Chondrocyte (in vitro differentiated cells): Measurements from ENCODE around the gene APOL3. TPM values are rescaled to one million over a fixed set of nuclear protein-coding genes. Genes with fewer than 3 reads are reported as not detected.

ENCODE experiments used
- DNase-seq: peaks from one replicate; pipeline ENCODE4 v3.0.0; 2021; ENCODE audit warnings: mixed read lengths, low spot score
- H3K27ac Mint-ChIP-seq: one replicate; pipeline ENCODE4 v1.8.0; 2021; ENCODE audit warnings: mild to moderate bottlenecking, moderate library complexity, mixed read lengths; ENCODE audit not compliant: unreplicated experiment
- H3K27me3 Mint-ChIP-seq: 2 replicates; pipeline ENCODE4 v1.8.0; 2021; ENCODE audit warnings: low read depth, mixed read lengths
- H3K36me3 Mint-ChIP-seq: 2 replicates; pipeline ENCODE4 v1.8.0; 2021; ENCODE audit warnings: low read depth, mixed read lengths
- H3K4me1 Mint-ChIP-seq: 2 replicates; pipeline ENCODE4 v1.8.0; 2021; ENCODE audit warnings: low read depth, mild to moderate bottlenecking, mixed read lengths
- H3K4me3 Mint-ChIP-seq: one replicate; pipeline ENCODE4 v1.8.0; 2021; ENCODE audit warnings: mild to moderate bottlenecking, moderate library complexity, mixed read lengths; ENCODE audit not compliant: unreplicated experiment
- H3K9me3 Mint-ChIP-seq: 2 replicates; pipeline ENCODE4 v1.8.0; 2021; ENCODE audit warnings: low read depth, mixed read lengths
- total RNA-seq: library from RNA; stranded (reverse); gene quantifications from 3 replicates; pipeline ENCODE4 v1.2.1, GENCODE V29; 2021
- TF ChIP-seq, protein P1 (sequence below): fragments of 200-600 bp; sonication (generic); IDR thresholded peaks from 2 replicates; pipeline ENCODE4 v1.5.0; 2021; ENCODE audit warnings: antibody characterized with exemption, mild to moderate bottlenecking, moderate library complexity

The APOL3 gene
- total RNA-seq, 1 donor from 2014 or later: 2.3 TPM

DNA sequence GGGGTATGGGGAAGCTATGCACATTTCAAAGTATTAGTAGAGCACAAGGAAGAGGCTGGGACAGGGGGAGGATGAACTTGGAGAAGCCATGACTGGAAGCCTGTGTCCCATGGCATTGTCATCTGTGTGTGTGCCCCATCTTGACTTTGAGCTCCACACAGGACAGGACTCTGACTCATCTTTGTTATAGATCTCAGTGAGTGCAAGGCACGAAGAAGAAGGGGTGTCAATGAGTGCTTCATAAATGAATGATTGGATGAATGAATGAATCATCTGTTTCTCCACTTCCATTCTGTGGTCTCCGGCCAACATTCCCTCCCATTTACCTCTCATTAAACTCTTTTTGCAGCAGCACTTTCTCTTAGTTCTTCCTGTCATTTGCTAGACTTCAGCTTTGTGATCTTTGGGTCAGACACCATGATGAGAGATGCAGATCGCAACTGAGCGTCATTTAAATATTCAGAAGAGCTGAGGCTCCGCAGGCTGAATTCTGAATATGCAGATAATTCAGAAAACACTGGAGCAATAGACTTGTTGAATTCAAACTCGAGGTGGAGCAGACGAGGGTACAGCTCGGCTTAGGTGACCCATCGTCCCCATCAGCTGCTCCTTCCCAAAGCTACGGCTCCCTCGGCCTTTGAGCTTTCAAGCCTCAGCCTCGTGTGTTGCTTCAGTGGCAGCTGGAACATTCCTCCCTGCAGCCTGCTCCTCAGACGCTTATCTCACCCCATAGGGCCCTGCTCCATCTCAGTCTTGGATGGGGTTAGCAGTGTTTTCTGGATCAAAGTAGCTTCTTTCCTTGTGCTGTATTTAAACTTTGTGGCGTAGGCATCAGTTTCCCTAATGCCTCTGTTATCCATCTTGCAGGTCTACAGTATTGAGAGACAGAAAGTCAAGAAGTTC, 30.8 kb downstream of the APOL3 start:
- no peak overlapping the region for H3K27ac Mint-ChIP-seq
- no peaks in the 10 kb centered on the region for H3K9me3 Mint-ChIP-seq
- H3K27me3 Mint-ChIP-seq: peaks cover 41% of the 10 kb centered on the region
- no peak for DNase-seq
- peaks cover 3% of the 10 kb centered on the region for H3K36me3 Mint-ChIP-seq
- H3K4me1 Mint-ChIP-seq: no peaks in the 10 kb centered on the region
- no peak overlapping the region for H3K4me3 Mint-ChIP-seq
- TF ChIP-seq, protein P1, sequence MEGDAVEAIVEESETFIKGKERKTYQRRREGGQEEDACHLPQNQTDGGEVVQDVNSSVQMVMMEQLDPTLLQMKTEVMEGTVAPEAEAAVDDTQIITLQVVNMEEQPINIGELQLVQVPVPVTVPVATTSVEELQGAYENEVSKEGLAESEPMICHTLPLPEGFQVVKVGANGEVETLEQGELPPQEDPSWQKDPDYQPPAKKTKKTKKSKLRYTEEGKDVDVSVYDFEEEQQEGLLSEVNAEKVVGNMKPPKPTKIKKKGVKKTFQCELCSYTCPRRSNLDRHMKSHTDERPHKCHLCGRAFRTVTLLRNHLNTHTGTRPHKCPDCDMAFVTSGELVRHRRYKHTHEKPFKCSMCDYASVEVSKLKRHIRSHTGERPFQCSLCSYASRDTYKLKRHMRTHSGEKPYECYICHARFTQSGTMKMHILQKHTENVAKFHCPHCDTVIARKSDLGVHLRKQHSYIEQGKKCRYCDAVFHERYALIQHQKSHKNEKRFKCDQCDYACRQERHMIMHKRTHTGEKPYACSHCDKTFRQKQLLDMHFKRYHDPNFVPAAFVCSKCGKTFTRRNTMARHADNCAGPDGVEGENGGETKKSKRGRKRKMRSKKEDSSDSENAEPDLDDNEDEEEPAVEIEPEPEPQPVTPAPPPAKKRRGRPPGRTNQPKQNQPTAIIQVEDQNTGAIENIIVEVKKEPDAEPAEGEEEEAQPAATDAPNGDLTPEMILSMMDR: no peak

DNA sequence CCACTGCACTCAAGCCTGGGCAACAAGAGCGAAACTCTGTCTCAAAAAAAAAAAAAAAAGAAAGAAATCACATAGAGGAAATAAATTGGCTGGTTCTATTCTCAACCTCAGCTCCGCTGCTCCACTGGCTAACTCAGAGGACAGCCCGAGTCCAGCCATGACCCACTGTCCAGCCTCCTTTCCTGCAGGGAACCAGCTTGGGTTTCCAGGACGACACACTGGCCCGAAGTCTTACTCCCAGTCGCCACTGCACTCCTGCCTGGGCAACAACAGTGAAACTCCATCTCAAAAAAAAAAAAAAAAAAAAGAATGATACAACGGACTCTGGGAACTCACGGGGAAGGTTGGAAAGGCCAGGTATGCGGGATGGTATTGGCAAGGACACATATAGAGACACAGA, 31.5 kb downstream of the APOL3 start:
- no peak overlapping the region for H3K4me3 Mint-ChIP-seq
- peaks cover 3% of the 10 kb centered on the region for H3K36me3 Mint-ChIP-seq
- TF ChIP-seq, protein P1: no peak
- H3K9me3 Mint-ChIP-seq: no peaks in the 10 kb centered on the region
- H3K27ac Mint-ChIP-seq: no peak overlapping the region
- H3K4me1 Mint-ChIP-seq: peaks cover 3% of the 10 kb centered on the region
- no peak for DNase-seq
- peaks cover 41% of the 10 kb centered on the region for H3K27me3 Mint-ChIP-seq

DNA sequence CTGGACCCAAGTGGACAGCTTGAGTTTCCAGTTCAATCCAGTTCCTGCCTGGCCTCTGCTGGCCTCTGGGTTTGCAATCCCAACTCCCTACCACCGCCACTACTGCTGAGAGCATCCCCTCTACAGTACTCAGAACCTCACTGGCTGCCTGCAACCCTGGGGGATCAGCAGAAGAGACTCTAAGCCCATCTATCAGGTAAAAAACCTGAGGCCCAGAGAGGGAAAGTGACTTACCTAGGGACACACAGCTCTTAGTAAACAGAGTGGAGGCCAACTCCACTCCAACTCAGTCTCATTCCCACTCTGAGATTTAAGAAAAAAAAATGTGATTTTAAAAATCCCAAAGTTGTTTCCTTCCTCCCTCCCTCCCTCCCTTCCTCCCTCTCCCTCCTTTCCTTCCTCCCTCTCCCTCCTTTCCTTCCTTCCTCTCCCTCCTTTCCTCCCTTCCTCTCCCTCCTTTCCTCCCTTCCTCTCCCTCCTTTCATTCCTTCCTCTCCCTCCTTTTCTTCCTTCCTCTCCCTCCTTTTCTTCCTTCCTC, 34.5 kb downstream of the APOL3 start:
- DNase-seq: no peak
- peaks cover 12% of the 10 kb centered on the region for H3K4me1 Mint-ChIP-seq
- H3K4me3 Mint-ChIP-seq: no peak overlapping the region
- peaks cover 27% of the 10 kb centered on the region for H3K27me3 Mint-ChIP-seq
- TF ChIP-seq, protein P1: no peak
- H3K36me3 Mint-ChIP-seq: peaks cover 3% of the 10 kb centered on the region
- no peak overlapping the region for H3K27ac Mint-ChIP-seq
- no peaks in the 10 kb centered on the region for H3K9me3 Mint-ChIP-seq

DNA sequence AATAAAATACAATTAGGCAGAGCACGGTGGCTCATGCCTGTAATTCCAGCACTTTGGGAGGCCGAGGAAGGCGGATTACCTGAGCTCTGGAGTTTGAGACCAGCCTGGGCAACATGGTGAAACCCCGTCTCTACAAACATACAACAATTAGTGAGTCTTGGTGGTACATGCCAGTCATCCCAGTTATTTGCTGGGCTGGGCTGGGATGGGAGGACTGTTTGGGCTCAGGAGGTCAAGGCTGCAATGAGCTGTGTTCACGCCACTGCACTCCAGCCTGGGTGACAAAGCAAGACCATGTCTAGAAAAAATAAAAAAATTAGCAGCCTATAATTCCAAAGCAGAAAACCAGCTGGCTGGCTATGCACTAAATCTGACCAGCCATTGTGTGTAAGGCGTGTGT, 35.1 kb downstream of the APOL3 start:
- no peak for DNase-seq
- Mint-ChIP-seq H3K27me3 (peaks cover 20% of the 10 kb centered on the region), H3K36me3 (peaks cover 2% of the 10 kb centered on the region), H3K27ac (no peak overlapping the region), H3K4me3 (no peak overlapping the region), H3K4me1 (peaks cover 12% of the 10 kb centered on the region), H3K9me3 (no peaks in the 10 kb centered on the region)
- TF ChIP-seq, protein P1: no peak

DNA sequence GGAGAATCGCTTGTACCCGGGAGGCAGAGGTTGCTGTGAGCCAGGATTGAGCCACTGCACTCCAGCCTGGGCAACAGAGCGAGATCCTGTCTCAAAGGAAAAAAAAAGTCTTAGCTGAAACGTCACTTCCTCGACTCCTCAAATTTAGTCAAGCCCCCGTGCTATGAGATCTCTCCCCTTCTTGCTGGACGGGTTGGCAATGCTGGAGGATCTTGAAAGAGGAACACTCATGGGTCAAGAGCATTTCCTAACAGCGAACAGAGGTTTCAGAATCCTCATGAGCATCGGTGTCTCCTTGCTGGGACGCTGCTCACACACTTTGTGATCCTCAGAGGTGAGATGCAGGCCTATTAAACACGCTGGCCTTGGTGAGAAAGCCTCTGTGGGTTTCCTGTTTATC, 35.9 kb downstream of the APOL3 start:
- TF ChIP-seq, protein P1: no peak
- Mint-ChIP-seq H3K27ac (no peak overlapping the region), H3K9me3 (no peaks in the 10 kb centered on the region), H3K27me3 (peaks cover 13% of the 10 kb centered on the region), H3K36me3 (peaks cover 2% of the 10 kb centered on the region), H3K4me3 (no peak overlapping the region), H3K4me1 (peaks cover 12% of the 10 kb centered on the region)
- no peak for DNase-seq
